Lower lobe of right lung (tissue), 2 donors: ENCODE data around the gene TJP1. TPM values are rescaled to one million over a fixed set of nuclear protein-coding genes. Genes with fewer than 3 reads are reported as not detected.

Experiments
- ATAC-seq, 2 donors: fragments of 200-7000 bp; cut with Tn5 transposase; one replicate each; pipeline ENCODE4 v1.9.1; 2020 to 2022; ENCODE audit warnings: mild to moderate bottlenecking in 2 of 2, moderate library complexity in 2 of 2
- DNase-seq: peaks from one replicate; pipeline ENCODE4 v3.0.0-alpha.2; 2020
- H3K27ac ChIP-seq: fragments of 200-600 bp; one replicate; pipeline ENCODE4 v1.8.0; 2022
- H3K27me3 ChIP-seq: fragments of 200-600 bp; one replicate; pipeline ENCODE4 v1.8.0; 2022; ENCODE audit warnings: low read depth
- H3K36me3 ChIP-seq: fragments of 200-600 bp; one replicate; pipeline ENCODE4 v1.8.0; 2022; ENCODE audit warnings: mild to moderate bottlenecking
- H3K4me1 ChIP-seq: fragments of 200-600 bp; one replicate; pipeline ENCODE4 v1.8.0; 2022
- H3K4me3 ChIP-seq: fragments of 200-600 bp; one replicate; pipeline ENCODE4 v1.8.0; 2022; ENCODE audit warnings: mild to moderate bottlenecking
- H3K9me3 ChIP-seq: fragments of 200-600 bp; one replicate; pipeline ENCODE4 v1.8.0; 2022
- intact Hi-C: fragments of 100-400 bp; cut with DNase I; formaldehyde crosslinking; loops from one replicate; pipeline ENCODE4 v1.11.0; 2022
- total RNA-seq: library from RNA; stranded (reverse); fragmentation: NEBNext Ultra II Directional; extraction: Animal tissue kit (Norgen Biotek cat#: 25700); gene quantifications from one replicate; pipeline ENCODE4 v1.2.1, GENCODE V29; 2021
- TF ChIP-seq, protein P1 (sequence below): fragments of 200-600 bp; IDR thresholded peaks from one replicate; pipeline ENCODE4 v1.8.0; 2022; ENCODE audit warnings: antibody characterized with exemption, mild to moderate bottlenecking
- donor health status: DM: no; HTN: yes; CAD: no; lungs with severe emphysema.

The TJP1 gene
- total RNA-seq, 1 donor from 2014 or later: 115 TPM

DNA sequence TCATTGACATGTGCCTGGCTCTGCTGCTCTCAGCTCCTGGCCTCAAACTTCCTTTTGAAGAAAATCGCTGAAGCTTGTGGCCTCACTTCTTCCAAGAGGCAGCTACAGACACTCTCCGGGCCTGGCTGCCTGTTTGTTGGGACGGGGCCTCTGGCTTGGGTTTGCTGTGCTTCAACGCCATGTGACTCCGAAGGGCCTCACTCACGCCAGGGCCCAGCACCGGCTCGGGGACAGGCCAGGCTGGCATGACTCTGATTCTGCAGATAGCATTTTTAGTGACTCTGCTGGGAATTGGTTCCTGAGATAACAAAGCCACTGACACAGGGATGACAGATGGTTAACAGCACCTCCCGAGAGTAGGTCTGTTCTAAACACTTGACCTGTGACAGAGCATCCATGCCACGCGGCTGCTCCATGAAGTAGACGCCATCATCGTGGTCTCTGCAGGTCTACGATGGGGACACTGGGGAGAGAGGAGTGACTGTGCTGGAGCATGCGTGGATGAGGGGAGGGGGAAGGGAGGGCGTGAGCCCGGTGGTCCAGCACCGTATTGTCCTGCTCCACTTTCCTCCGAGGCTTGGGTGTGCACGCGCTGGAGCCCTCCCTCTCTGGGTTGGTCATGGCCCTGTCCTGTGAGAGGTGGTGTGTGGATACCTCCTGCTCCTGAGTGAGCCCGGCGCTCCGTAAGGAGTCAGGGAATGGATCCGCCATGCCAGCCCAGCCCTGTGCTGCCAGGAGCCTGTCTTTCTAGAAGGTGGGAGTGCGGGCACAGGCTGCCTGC lies 133.6 kb downstream of the TJP1 start:
- no peak for DNase-seq

DNA sequence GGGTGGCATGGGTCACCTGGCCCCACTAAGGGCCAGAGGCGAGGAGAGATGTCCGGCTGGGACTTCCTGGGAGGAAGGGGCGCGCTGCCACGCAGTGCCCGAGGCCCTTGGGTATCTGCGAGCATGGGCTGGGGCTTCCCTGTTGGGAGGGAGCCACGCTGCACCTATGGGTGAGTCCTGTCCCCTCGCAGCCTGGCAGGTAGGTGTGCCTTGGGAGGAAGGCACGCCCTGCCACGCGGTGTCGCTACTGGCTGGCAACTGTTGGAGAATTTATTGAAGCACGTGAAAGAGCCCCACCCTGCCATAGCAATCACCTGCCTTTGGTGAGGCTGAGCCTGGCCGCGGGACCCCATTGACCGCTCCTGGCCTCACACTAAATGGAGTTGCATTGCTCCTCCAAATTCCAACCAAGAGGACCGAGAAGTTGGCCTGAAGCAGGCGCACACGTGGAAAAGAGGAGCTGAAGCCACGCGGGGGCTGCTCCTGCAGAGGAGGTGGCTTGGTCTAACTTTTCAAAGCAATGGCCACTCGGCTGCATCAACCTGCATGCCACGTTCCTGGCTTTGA lies 134.2 kb downstream of the TJP1 start:
- TF ChIP-seq, protein P1, sequence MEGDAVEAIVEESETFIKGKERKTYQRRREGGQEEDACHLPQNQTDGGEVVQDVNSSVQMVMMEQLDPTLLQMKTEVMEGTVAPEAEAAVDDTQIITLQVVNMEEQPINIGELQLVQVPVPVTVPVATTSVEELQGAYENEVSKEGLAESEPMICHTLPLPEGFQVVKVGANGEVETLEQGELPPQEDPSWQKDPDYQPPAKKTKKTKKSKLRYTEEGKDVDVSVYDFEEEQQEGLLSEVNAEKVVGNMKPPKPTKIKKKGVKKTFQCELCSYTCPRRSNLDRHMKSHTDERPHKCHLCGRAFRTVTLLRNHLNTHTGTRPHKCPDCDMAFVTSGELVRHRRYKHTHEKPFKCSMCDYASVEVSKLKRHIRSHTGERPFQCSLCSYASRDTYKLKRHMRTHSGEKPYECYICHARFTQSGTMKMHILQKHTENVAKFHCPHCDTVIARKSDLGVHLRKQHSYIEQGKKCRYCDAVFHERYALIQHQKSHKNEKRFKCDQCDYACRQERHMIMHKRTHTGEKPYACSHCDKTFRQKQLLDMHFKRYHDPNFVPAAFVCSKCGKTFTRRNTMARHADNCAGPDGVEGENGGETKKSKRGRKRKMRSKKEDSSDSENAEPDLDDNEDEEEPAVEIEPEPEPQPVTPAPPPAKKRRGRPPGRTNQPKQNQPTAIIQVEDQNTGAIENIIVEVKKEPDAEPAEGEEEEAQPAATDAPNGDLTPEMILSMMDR: no peak
- ATAC-seq (peak; percentile 40 to 57), DNase-seq (no peak)
- Histone ChIP-seq H3K4me3 (no peak overlapping the region), H3K27me3 (no peaks in the 10 kb centered on the region), H3K4me1 (no peaks in the 10 kb centered on the region), H3K36me3 (no peaks in the 10 kb centered on the region), H3K27ac (no peak overlapping the region), H3K9me3 (no peaks in the 10 kb centered on the region)
- intact Hi-C loops: no loop called here

More for the DNA sequence above, 133.6 kb downstream of the TJP1 start:
- intact Hi-C loops: no loop called here
- no peaks in the 10 kb centered on the region for H3K36me3 ChIP-seq
- TF ChIP-seq, protein P1: no peak
- H3K4me3 ChIP-seq: no peak overlapping the region
- H3K9me3 ChIP-seq: no peaks in the 10 kb centered on the region
- no peak overlapping the region for H3K27ac ChIP-seq
- H3K27me3 ChIP-seq: no peaks in the 10 kb centered on the region
- H3K4me1 ChIP-seq: no peaks in the 10 kb centered on the region
- peak; percentile 6 to 8 for ATAC-seq

DNA sequence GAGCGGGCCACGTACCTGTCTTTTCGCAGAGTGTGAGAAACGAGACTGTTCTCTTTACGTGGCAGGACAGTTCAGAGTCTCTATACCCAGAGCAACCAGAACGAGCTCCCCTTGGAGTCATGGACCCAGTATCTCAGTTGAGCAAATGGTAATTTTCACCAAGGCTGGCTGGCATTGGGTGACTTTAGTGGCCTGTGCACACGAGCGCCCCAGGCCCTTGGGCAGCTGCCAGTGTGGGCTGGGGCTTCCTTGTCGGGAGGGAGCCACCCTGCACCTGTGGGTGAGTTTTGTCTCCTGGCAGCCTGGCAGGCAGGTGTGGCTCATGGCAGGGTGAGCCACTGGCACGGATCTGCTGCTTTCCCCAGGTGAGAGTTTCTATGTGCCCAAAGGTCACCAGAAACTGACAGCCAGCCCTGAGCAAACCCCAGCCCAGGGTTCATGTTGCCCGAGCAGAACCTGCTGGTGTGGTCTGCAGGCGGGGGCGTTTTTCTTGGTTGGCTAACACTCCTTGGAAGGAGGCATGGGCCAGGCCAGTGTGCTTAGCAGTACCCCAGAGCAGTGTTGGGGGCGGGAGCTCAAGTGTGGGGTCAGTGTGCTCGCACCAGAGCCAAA lies 135.0 kb downstream of the TJP1 start:
- peak; percentile 7 to 9 for ATAC-seq
- no peak overlapping the region for H3K4me3 ChIP-seq
- H3K27me3 ChIP-seq: no peaks in the 10 kb centered on the region
- H3K27ac ChIP-seq: no peak overlapping the region
- TF ChIP-seq, protein P1: no peak
- DNase-seq: no peak
- intact Hi-C loops: no loop called here
- H3K36me3 ChIP-seq: no peaks in the 10 kb centered on the region
- no peaks in the 10 kb centered on the region for H3K9me3 ChIP-seq
- H3K4me1 ChIP-seq: no peaks in the 10 kb centered on the region

DNA sequence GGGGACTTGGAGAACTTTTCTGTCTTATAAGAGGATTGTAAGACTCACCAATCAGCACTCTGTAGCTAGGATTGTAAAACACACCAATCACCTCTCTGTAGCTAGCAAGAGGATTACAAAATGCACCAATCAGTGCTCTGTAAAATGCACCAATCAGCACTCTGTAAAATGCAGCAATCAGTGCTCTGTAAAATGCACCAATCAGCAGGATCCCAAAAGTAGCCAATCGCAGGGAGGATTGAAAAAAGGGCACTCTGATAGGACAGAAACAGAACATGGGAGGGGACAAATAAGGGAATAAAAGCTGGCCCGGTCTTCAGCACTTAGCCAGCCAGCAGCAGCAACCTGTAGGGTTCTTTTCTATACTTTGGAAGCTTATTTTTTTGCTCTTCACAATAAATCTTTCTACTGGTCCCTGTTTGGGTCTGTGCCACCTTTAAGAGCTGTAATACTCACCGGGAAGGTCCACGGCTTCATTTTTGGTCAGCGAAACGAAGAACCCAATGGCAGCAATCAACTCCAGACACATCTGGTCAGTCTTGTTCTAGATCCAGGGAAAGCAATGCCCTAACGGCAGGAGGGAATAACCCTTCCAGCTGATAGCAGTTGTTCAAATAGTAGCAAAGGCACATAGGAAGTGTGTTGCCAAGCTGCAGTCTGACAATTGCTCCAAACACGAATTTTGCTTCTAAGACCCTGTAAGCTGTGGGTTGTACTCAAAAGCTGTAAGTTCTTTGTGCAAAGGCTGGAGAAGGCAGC lies 135.6 kb downstream of the TJP1 start:
- intact Hi-C loops: no loop called here
- ATAC-seq: no peak
- no peak for DNase-seq
- Histone ChIP-seq H3K4me1 (no peaks in the 10 kb centered on the region), H3K36me3 (no peaks in the 10 kb centered on the region), H3K27ac (no peak overlapping the region), H3K9me3 (no peaks in the 10 kb centered on the region), H3K27me3 (no peaks in the 10 kb centered on the region), H3K4me3 (no peak overlapping the region)
- TF ChIP-seq, protein P1: no peak

DNA sequence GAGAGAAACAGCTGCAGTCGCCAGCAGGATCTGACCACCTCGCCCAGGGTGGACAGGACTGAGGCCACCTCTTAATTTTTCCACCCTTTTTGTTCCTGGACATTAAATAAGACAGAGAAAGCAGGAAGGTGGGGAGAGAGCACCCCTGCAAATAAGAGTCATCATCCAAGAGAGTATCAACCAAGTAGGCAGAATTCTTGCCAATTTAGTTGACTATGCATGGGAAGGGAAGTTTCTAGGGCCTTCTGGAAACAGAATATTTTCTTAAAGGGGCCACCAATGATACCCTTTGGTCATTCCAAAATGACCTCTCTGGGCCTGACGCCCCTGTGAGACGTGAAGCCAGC lies 136.2 kb downstream of the TJP1 start:
- H3K4me1 ChIP-seq: no peaks in the 10 kb centered on the region
- ATAC-seq (no peak), DNase-seq (no peak)
- no peak overlapping the region for H3K4me3 ChIP-seq
- intact Hi-C loops: no loop called here
- H3K27ac ChIP-seq: no peak overlapping the region
- no peaks in the 10 kb centered on the region for H3K36me3 ChIP-seq
- no peaks in the 10 kb centered on the region for H3K27me3 ChIP-seq
- TF ChIP-seq, protein P1: no peak
- no peaks in the 10 kb centered on the region for H3K9me3 ChIP-seq
